ENCODE results near the gene NRXN3. TPM values are rescaled to one million over a fixed set of nuclear protein-coding genes. Genes with fewer than 3 reads are reported as not detected.
A peak's percentile ranks its signal among the peaks of the same experiment; 100 is the strongest.

The NRXN3 gene
- total RNA-seq, 1 experiment from 2014 or later: not detected

- no peak for DNase-seq (ENCODE audit: low spot score)
- in situ Hi-C loops (cut with HindIII; ENCODE audit: low sequenced_read_pairs): no loop called here
Measured at GRCh38 chr14:78228702-78229327, 58.6 kb downstream of the NRXN3 start.

- no peak for DNase-seq (ENCODE audit: low spot score)
- in situ Hi-C loops (cut with HindIII; ENCODE audit: low sequenced_read_pairs): no loop called here
Measured at GRCh38 chr14:78232231-78233000, 62.2 kb downstream of the NRXN3 start.

- in situ Hi-C loops (cut with HindIII; ENCODE audit: low sequenced_read_pairs): no loop called here
- no peak for DNase-seq (ENCODE audit: low spot score)
Measured at GRCh38 chr14:78238141-78238540, 68.0 kb downstream of the NRXN3 start.

GRCh38 chr14:78240567-78240966, 70.4 kb downstream of the NRXN3 start:
- in situ Hi-C loops (cut with HindIII; ENCODE audit: low sequenced_read_pairs): no loop called here
- DNase-seq (ENCODE audit: low spot score): no peak

- in situ Hi-C loops (cut with HindIII; ENCODE audit: low sequenced_read_pairs): no loop called here
- DNase-seq (ENCODE audit: low spot score): no peak
Measured at GRCh38 chr14:78242086-78242485, 71.9 kb downstream of the NRXN3 start.

GRCh38 chr14:78243187-78243586, 73.0 kb downstream of the NRXN3 start:
- no peak for DNase-seq (ENCODE audit: low spot score)
- in situ Hi-C loops (cut with HindIII; ENCODE audit: low sequenced_read_pairs): no loop called here

GRCh38 chr14:78245238-78245637, 75.1 kb downstream of the NRXN3 start:
- in situ Hi-C loops (cut with HindIII; ENCODE audit: low sequenced_read_pairs): no loop called here
- DNase-seq (ENCODE audit: low spot score): no peak

- in situ Hi-C loops (cut with HindIII; ENCODE audit: low sequenced_read_pairs): no loop called here
- DNase-seq (ENCODE audit: low spot score): no peak
Measured at GRCh38 chr14:78248501-78249090, 78.4 kb downstream of the NRXN3 start.

- DNase-seq (ENCODE audit: low spot score): no peak
- in situ Hi-C loops (cut with HindIII; ENCODE audit: low sequenced_read_pairs): no loop called here
Measured at GRCh38 chr14:78251308-78251707, 81.1 kb downstream of the NRXN3 start.

- in situ Hi-C loops (cut with HindIII; ENCODE audit: low sequenced_read_pairs): no loop called here
- DNase-seq (ENCODE audit: low spot score): no peak
Measured at GRCh38 chr14:78253986-78254385, 83.8 kb downstream of the NRXN3 start.

- in situ Hi-C loops (cut with HindIII; ENCODE audit: low sequenced_read_pairs): no loop called here
- peak; percentile 3 for DNase-seq (ENCODE audit: low spot score)
Measured at GRCh38 chr14:78254911-78255461, 84.8 kb downstream of the NRXN3 start.

GRCh38 chr14:78259831-78260230, 89.7 kb downstream of the NRXN3 start:
- DNase-seq (ENCODE audit: low spot score): no peak
- in situ Hi-C loops (cut with HindIII; ENCODE audit: low sequenced_read_pairs): no loop called here

- no peak for DNase-seq (ENCODE audit: low spot score)
- in situ Hi-C loops (cut with HindIII; ENCODE audit: low sequenced_read_pairs): no loop called here
Measured at GRCh38 chr14:78278464-78279250, 108.5 kb downstream of the NRXN3 start.

- DNase-seq (ENCODE audit: low spot score): no peak
- in situ Hi-C loops (cut with HindIII; ENCODE audit: low sequenced_read_pairs): no loop called here
Measured at GRCh38 chr14:78282437-78282836, 112.3 kb downstream of the NRXN3 start.

GRCh38 chr14:78286210-78286609, 116.0 kb downstream of the NRXN3 start:
- in situ Hi-C loops (cut with HindIII; ENCODE audit: low sequenced_read_pairs): no loop called here
- no peak for DNase-seq (ENCODE audit: low spot score)

GRCh38 chr14:78292003-78292402, 121.8 kb downstream of the NRXN3 start:
- no peak for DNase-seq (ENCODE audit: low spot score)
- in situ Hi-C loops (cut with HindIII; ENCODE audit: low sequenced_read_pairs): no loop called here

GRCh38 chr14:78297858-78298257, 127.7 kb downstream of the NRXN3 start:
- in situ Hi-C loops (cut with HindIII; ENCODE audit: low sequenced_read_pairs): no loop called here
- no peak for DNase-seq (ENCODE audit: low spot score)

GRCh38 chr14:78298298-78298697, 128.1 kb downstream of the NRXN3 start:
- in situ Hi-C loops (cut with HindIII; ENCODE audit: low sequenced_read_pairs): no loop called here
- no peak for DNase-seq (ENCODE audit: low spot score)

GRCh38 chr14:78302841-78303240, 132.7 kb downstream of the NRXN3 start:
- no peak for DNase-seq (ENCODE audit: low spot score)
- in situ Hi-C loops (cut with HindIII; ENCODE audit: low sequenced_read_pairs): no loop called here

- no peak for DNase-seq (ENCODE audit: low spot score)
- in situ Hi-C loops (cut with HindIII; ENCODE audit: low sequenced_read_pairs): no loop called here
Measured at GRCh38 chr14:78307671-78308070, 137.5 kb downstream of the NRXN3 start.

All from G401 (cell line).